ENCODE measurements around the gene CDH4.
"Not testable (repeated sequence)": the region's sequence is repeated elsewhere in the genome, so short reads cannot be mapped to it uniquely, and the experiment has no call there.

Gene CDH4

DNA sequence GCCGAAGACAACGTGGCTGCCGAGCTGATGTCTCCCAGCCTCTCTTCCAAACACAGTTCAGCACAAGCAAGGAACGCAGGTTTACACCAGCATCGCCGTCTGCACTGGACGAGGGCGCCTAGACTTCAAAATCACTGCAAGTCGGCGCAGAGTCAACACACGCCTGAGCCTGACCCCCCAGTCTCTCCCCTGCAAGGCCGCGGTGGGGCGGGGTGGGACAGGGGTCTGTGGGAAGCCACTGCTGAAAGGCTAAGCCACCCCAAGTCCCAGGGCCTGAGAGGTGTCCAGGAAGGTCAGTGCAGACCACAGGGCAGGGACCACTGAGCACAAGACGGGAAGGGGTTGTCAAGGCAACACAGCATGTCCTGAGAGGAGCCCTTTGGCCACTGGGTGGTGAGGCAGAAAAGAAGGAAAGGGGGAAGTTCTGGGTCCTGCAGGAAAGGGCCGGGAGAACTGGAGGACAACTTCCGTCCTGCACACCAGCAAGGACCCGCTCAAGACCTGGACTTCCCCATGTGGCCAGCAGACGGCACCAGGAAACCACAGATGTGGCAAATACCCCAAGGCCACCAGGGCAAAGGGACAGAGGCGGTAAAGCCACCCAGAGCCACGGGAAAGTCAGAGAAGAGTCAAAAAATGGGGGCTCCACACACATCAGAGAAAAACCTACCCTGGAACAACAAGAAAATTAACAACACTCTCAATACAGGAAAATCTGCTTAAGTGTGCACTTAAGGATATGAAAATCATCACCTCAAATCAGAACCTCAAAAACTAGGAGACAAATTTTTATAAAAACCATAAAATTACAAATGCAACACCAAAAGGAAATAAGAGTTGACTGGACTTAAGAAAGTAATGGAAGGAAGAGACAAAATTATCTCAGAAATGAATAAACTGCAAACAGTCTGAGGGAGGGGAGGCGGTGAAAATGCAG, 728.9 kb downstream of the CDH4 start:
- no peak for DNase-seq

DNA sequence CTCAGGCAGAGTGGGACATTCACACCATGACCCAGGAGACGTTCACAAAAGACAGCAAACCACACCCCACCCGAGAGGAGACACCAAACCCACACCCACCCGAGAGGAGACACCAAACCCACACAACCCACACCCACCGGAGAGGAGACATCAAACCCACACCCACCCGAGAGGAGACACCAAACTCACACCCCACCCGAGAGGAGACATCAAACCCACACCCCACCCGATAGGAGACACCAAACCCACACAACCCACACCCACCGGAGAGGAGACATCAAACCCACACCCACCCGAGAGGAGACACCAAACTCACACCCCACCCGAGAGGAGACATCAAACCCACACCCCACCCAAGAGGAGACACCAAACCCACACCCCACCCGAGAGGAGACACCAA, 729.6 kb downstream of the CDH4 start:
- not testable (repeated sequence) for DNase-seq

DNA sequence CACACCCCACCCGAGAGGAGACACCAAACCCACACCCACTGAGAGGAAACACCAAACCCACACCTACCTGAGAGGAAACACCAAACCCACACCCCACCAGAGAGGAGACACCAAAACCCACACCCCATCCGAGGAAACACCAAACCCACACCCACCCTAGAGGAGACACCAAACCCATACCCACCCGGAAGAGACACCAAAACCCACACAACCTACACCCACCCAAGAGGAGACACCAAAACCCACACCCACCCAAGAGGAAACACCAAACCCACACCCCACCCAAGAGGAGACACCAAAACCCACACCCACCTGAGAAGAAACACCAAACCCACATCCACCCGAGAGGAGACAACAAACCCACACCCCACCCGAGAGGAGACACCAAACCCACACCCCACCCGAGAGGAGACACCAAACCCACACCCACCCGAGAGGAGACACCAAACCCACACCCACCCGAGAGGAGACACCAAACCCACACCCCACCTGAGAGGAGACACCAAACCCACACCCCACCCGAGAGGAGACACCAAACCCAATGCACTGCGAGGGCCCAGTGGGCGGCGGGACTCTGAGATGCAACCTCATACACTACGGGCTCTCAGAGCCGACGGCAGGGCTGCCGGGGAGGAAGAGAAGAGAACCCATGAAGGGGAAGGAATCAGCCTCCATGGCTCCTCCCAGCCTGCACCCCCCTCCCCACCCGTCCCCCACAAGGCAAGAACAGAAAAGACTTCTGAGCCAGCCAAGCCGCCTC, 730.3 kb downstream of the CDH4 start:
- no peak for DNase-seq

DNA sequence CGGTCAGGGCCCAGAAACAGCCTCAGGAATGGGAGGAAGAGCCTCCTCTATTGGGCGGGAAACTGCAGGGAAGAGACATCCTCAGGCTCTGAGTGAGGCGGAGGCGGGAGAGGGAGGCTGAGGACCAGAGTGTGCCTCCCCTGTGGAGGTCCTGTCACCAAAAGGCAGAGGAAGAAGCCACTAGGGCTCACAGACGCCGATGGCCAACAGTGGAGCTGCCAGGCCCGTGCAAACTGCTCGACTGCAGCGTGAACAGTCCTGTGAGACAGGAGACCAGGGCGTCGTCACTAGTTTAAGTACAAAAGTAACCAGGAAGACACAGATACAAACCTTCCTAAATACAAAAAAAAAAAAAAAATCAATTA, 730.9 kb downstream of the CDH4 start:
- DNase-seq, result no peak

DNA sequence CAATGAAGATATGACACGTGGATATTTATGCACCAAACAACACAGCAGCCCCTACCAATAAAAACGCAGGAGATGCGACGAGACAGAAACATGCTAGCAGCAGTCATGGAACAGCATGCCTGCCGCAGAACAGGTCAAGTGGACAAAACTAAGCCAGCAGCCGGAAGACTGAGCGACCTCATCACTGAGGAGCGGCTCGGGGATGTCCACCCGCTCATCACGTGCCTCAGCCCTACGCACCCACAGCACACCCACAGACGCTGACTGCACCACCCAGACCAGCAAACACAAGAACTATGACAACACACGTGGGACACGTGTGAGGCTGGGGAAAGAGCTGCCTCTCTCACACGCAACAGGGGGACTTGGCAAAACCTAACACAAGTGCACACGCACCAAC, 731.9 kb downstream of the CDH4 start:
- DNase-seq, result no peak

DNA sequence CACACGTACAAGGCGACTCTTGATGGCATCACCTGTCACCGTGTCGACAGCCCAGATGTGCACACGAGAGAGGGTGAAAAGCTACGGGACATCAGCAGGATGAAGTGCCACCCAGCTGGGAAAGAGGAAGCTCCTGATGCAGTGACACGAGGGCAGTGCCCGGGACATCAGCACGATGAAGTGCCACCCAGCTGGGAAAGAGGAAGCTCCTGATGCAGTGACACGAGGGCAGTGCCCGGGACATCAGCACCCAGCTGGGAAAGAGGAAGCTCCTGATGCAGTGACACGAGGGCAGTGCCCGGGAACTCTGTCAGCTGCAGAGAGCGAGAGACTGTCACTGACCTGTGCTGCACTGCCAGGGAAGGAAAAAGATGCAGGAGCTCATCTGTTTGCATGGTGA, 732.4 kb downstream of the CDH4 start:
- DNase-seq, result peak; percentile 46

DNA sequence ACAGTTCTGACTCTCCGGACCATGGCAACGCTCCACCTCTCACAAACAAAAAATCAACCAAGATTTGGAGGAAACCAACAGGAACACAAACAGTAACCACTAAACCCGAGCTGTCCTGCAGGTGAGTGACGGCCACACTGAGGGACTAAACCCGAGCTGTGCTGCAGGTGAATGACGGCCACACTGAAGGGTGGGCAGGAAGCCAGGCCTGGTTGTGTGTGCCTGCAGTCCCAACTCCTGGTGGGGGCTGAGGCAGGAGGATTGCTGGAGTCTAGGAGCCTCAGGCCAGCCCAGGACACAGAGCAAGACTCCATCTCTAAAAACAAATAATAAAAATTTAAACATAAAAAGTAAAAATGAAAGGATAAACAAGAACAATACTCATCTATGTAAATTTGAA, 733.0 kb downstream of the CDH4 start:
- DNase-seq, result peak; percentile 20

DNA sequence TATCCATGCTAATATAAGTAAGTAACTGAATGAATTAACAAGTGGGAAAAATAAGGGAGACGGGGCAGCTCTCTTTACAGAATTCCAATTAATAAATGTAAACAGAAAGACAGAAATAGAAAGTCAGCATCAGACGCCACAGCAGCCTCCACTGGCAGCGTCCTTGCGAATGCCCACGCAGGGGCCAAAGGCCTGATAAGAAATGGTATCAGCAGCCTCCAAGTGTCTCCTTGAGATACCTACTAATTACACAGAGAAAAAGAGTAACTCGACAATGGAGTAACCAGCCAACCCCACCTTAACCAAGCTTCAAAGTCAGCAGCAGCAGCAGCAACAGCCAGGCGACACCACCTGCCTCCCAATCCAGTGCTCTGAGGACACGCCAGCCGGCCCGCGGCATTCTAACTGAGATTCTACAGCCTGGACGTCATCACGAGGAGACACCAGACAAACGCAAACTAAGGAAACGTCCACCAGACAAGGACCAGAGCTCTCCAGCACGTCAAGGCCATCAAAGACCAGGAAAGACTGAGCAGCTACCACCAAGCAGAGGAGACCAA, 734.8 kb downstream of the CDH4 start:
- DNase-seq, result no peak

DNA sequence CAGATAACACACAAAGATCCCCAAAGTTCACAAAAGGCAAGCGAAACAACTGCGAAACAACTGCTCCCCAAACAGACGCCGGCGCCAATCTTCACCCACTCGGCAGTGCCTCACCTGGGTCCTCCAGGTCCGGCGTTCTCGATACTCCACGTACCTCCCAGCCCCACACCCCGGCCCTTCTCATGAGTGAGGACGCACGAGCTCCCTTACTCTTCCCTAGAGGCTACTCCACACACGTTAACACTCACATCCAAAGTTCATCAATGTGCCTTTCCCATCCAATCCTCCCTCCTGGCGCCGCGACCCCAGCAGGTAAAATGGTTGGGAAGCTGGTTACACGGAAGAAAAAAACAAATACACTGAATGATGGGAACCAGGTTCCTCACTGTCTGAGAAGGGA, 736.6 kb downstream of the CDH4 start:
- no peak for DNase-seq

DNA sequence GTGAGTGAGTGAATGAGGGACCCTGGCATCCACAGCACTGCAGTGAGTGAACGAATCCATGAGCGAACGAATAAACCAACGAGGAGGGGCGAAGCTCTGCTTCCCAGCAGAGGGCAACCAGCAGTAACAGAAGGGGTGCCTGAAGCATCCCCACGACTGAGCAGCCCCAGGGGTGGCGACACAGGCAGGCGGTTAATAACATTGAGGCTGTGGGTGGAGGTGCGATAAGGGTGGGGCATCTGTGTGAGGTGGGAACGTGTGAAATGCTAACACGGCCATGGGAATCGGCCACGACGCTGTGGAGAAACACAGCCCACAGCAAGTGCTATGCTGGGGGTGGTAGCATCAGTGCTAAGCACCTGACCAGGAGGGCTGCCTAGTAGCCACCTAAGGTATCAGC, 737.7 kb downstream of the CDH4 start:
- DNase-seq, result no peak

Data from NCI-H345 (cell line).